Heart left ventricle (tissue), 16 donors: ENCODE data around the gene BRDT. TPM values are rescaled to one million over a fixed set of nuclear protein-coding genes. Genes with fewer than 3 reads are reported as not detected.

Experiments used
- ATAC-seq, 4 donors: fragments of 200-7000 bp; cut with Tn5 transposase; one replicate each; pipeline ENCODE4 v1.9.1; 2020 to 2022; ENCODE audit warnings: moderate library complexity in 4 of 4, mild to moderate bottlenecking in 3 of 4, moderate number of reproducible peaks in 1 of 4
- DNase-seq, 5 donors: peaks; one replicate each; pipeline ENCODE4 v3.0.0-alpha.2; 2020
- H3K27ac ChIP-seq, 12 donors: fragments of 200-600 bp; sonication (generic) in 4 of 12; one replicate each; pipeline versions ENCODE4 v1.5.0 to v1.8.0; 2016 to 2022; ENCODE audit warnings: mild to moderate bottlenecking in 2 of 12
- H3K27me3 ChIP-seq, 9 donors: fragments of 200-600 bp; sonication (generic) in 2 of 9; one replicate each; pipeline versions ENCODE4 v1.5.1 to v1.8.0; 2016 to 2022; ENCODE audit warnings: mild to moderate bottlenecking in 3 of 9
- H3K36me3 ChIP-seq, 9 donors: fragments of 200-600 bp; sonication (generic) in 2 of 9; one replicate each; pipeline versions ENCODE4 v1.5.0 to v1.8.0; 2018 to 2022; ENCODE audit warnings: mild to moderate bottlenecking in 2 of 9
- H3K4me1 ChIP-seq, 12 donors: fragments of 200-600 bp; sonication (generic) in 4 of 12; one replicate each; pipeline versions ENCODE4 v1.5.0 to v1.8.0; 2016 to 2022; ENCODE audit warnings: mild to moderate bottlenecking in 3 of 12
- H3K4me3 ChIP-seq, 12 donors: fragments of 200-600 bp; sonication (generic) in 4 of 12; one replicate each; pipeline versions ENCODE4 v1.5.0 to v1.8.0; 2017 to 2022; ENCODE audit warnings: mild to moderate bottlenecking in 9 of 12, moderate library complexity in 4 of 12
- H3K9me3 ChIP-seq, 12 donors: fragments of 200-600 bp; sonication (generic) in 4 of 12; one replicate each; pipeline versions ENCODE4 v1.5.0 to v1.8.0; 2016 to 2022; ENCODE audit warnings: mild to moderate bottlenecking in 1 of 12
- POLR2A ChIP-seq, 2 donors: fragments of 450-650 bp; IDR thresholded peaks; one replicate each; pipeline ENCODE4 v1.6.1; 2017; ENCODE audit warnings: antibody characterized with exemption in 2 of 2, mild to moderate bottlenecking in 2 of 2, moderate library complexity in 2 of 2
- WGBS, 4 donors: extraction: QIAGEN DNeasy Blood & Tissue Kit in 2 of 4; methylation state at CpG; one replicate each; pipeline versions ENCODE4 v1.1.5 to v1.1.7; 2013 to 2018; 5-methylcytosine and 5-hydroxymethylcytosine counted together
- intact Hi-C, 10 donors: fragments of 100-400 bp; cut with DNase I; formaldehyde crosslinking; loops; one replicate each; pipeline versions ENCODE4 v1.11.1 to v1.14.2; 2022
- polyA plus RNA-seq, 2 donors: library from polyadenylated mRNA; stranded (reverse); fragments of 200-250 nt; gene quantifications; one replicate each; pipeline ENCODE4 v1.2.3, GENCODE V29; 2013
- total RNA-seq, 9 donors: library from RNA; depleted of rRNA in 2 of 9; stranded (reverse); fragments of >200 nt in 2 of 9; fragmentation: NEBNext Ultra II Directional in 3 of 9; extraction: Animal tissue kit (Norgen Biotek cat#: 25700) in 3 of 9; gene quantifications; one replicate each; pipeline versions ENCODE4 v1.1.0 to v1.2.4, GENCODE V29; 2016 to 2023
- TF ChIP-seq, protein P1 (sequence below), 12 donors: fragments of 200-600 bp; sonication (generic) in 4 of 12; IDR thresholded peaks; one replicate each; pipeline versions ENCODE4 v1.5.0 to v1.8.0; 2018 to 2022; ENCODE audit warnings: antibody characterized with exemption in 12 of 12, mild to moderate bottlenecking in 5 of 12
- donor health status: ischemic (EF 13 %, LVEDD 7.1; RV severe dilation, severe dysfunction).
- donor health status: healthy with polysubstance abuse.
- donor health status: DM: no; HTN: yes; CAD: no.
- donor health status: DM: no; HTN: no; CAD: no.
- donor health status: ischemic (EF 25% LVEDD 6.9; RV normal size, moderate dysfunction).
- donor health status: ischemic (EF 25% LVEDD 5.7; RV mildly dilated, moderate dysfunction).
- donor health status: healthy.
- donor health status: DM: yes; HTN: yes; CAD: no.
- donor health status: ischemic (EF 35%, LVEDD 5.7; RV mildly dilated, moderate dysfunction).
- donor health status: nonischemic (EF 11% LVEDD 7.7; RV severe dilation, severe dysfunction).
- donor health status: DM: yes; HTN: yes; CAD: no.
- donor health status: PGD.
- donor health status: ischemic (EF 29% LVEDD 5.4; RV normal size, mild dysfunction).
- donor health status: nonischemic (EF 23%, LVEDD 6.1; RV moderate dilation, normal function).

BRDT gene
- total and polyA plus RNA-seq, 11 donors: not detected

DNA sequence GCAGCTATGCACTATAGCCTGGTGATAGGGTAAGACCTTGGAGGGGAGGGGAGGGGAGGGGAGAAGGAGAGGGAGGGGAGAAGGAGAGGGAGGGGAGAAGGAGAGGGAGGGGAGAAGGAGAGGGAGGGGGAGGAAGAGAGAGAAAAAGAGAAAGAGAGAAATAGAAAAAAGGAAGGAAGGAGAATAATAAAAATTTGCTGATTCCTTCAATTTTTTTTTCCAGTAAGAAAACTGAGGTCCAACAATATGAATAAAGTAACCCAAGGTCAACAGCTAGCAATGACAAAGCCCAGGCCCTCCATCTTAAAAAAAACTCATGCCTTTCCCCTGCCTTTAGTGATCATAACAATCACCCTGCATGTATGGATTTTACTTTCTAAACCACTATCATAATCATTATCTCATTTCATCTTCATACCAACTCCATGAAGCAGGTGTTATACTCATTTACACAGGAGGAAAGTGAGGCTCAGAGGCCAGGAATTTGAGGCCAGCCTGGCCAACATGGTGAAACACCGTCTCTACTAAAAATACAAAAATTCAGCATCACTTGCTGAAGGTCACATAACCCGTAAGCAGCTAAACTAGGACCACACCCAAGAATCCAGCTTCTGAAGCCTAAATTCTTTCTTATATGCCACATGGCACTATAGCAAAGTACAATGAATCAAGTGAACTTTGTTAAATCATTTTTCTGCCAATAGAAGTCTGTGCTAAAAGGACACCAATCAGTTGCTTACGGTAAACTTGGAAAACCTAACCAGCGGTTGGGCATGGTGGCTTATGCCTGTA lies 23.4 kb upstream of the BRDT start:
- no peak overlapping the region for H3K4me3 ChIP-seq
- H3K27ac ChIP-seq: no peak overlapping the region
- no peak for TF ChIP-seq POLR2A (IDR thresholded peaks at IDR 0.05)
- TF ChIP-seq, protein P1, sequence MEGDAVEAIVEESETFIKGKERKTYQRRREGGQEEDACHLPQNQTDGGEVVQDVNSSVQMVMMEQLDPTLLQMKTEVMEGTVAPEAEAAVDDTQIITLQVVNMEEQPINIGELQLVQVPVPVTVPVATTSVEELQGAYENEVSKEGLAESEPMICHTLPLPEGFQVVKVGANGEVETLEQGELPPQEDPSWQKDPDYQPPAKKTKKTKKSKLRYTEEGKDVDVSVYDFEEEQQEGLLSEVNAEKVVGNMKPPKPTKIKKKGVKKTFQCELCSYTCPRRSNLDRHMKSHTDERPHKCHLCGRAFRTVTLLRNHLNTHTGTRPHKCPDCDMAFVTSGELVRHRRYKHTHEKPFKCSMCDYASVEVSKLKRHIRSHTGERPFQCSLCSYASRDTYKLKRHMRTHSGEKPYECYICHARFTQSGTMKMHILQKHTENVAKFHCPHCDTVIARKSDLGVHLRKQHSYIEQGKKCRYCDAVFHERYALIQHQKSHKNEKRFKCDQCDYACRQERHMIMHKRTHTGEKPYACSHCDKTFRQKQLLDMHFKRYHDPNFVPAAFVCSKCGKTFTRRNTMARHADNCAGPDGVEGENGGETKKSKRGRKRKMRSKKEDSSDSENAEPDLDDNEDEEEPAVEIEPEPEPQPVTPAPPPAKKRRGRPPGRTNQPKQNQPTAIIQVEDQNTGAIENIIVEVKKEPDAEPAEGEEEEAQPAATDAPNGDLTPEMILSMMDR (IDR thresholded peaks at IDR 0.05): no peak
- 86 to 94% (median 90%) methylated on average over 4 of the region's 4 CpGs for WGBS, 4 donors
- intact Hi-C loops: loop anchor here (1.0 to 10.0 kb wide), 9 partner anchors 39 to 644 kb away; partner anchors contain the start of gene TGFBR3 (in 1 of the 10)
- DNase-seq (no peak), ATAC-seq (no peak)
- H3K9me3 ChIP-seq: no peaks in the 10 kb centered on the region
- no peaks in the 10 kb centered on the region for H3K27me3 ChIP-seq
- no peaks in the 10 kb centered on the region for H3K36me3 ChIP-seq
- H3K4me1 ChIP-seq: peaks cover 0 to 7% (median 0%) of the 10 kb centered on the region in 12 donors

DNA sequence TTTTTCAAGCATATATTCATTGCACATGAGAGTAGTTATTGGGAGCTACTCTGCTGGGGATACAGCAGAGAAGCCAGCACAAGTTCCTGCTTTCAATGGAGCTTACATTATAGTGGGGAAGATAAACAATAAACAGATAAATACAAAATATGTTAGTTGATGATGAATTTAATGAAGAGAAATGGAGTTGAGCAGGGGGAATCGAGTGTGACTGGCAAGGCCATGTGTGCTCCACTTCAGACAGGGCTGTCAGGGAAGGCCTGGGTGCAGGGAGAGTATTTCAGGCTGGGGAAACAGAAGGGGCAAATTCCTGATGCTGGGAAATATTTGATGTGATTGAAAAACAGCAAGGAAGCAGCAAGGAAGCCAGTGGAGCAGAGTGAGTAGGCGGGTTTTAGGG lies 21.2 kb upstream of the BRDT start:
- no peak for DNase-seq
- Histone ChIP-seq H3K36me3 (no peaks in the 10 kb centered on the region), H3K27ac (no peak overlapping the region), H3K9me3 (no peaks in the 10 kb centered on the region), H3K4me1 (peaks cover 0 to 7% (median 0%) of the 10 kb centered on the region in 12 donors), H3K4me3 (no peak overlapping the region), H3K27me3 (no peaks in the 10 kb centered on the region)
- TF ChIP-seq POLR2A (IDR thresholded peaks at IDR 0.05): no peak
- TF ChIP-seq, protein P1 (IDR thresholded peaks at IDR 0.05): no peak
- ATAC-seq: no peak
- intact Hi-C loops: loop anchor here in 9 of 10 donors (2.0 to 10.0 kb wide), 7 partner anchors 41 to 646 kb away; partner anchors contain the start of gene TGFBR3 (in 1 of the 9)
- WGBS, 4 donors: 65 to 96% (median 95%) methylated on average over 2 of the region's 2 CpGs

DNA sequence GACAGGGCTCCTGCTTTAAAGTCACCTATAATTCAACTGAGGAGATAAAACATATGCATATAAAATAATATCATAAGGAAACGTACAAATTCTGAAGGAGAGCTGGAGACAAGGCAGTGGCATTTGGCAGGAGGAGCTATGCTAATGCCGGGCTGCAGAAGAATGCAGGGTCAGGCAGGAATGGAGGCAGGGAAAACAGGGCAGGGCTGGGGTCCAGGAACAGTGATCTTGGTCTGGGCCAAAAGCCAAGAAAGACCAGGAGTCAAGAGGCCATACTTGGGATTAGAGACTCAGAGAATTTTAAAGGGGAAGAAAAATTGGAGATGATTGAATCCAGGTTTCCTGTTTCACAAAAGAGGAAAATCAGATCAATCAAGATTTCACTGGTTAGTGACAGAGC lies 20.0 kb upstream of the BRDT start:
- peak in 2 of 4 donors; percentile 30 to 58 for ATAC-seq
- Histone ChIP-seq H3K4me3 (no peak overlapping the region), H3K27ac (no peak overlapping the region), H3K36me3 (no peaks in the 10 kb centered on the region), H3K4me1 (peaks cover 0 to 7% (median 0%) of the 10 kb centered on the region in 12 donors), H3K9me3 (no peaks in the 10 kb centered on the region), H3K27me3 (no peaks in the 10 kb centered on the region)
- WGBS, 4 donors: 4 to 22% (median 17%) methylated on average over 2 of the region's 2 CpGs
- no peak for DNase-seq
- TF ChIP-seq, protein P1 (IDR thresholded peaks at IDR 0.05): no peak
- no peak for TF ChIP-seq POLR2A (IDR thresholded peaks at IDR 0.05)
- intact Hi-C loops: loop anchor here in 9 of 10 donors (2.0 to 10.0 kb wide), 7 partner anchors 42 to 647 kb away; partner anchors contain the start of gene TGFBR3 (in 1 of the 9)

DNA sequence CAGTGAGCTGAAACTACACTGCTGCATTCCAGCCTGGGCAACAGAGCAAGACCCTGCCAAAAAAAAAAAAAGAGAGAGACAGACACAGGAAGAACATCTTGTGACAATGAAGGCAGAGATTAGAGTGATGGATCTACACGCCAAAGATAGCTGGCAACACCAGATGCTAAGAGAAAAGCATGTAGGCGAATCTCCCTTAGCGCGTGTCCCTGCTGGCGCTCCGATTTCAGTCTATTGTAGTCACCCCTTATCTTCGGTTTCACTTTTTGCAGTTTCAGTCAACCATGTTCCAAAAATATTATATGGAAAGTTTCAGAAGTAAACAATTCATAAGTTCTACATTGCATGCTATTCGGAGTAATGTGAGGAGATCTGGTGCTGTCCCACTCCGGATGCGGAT lies 11.6 kb upstream of the BRDT start:
- intact Hi-C loops: loop anchor here in 1 of 10 donors (5.0 kb wide), 1 partner anchor 350 kb away; no protein-coding TSS in a partner anchor
- H3K4me3 ChIP-seq: no peak overlapping the region
- H3K27ac ChIP-seq: no peak overlapping the region
- no peaks in the 10 kb centered on the region for H3K36me3 ChIP-seq
- no peak for TF ChIP-seq POLR2A (IDR thresholded peaks at IDR 0.05)
- TF ChIP-seq, protein P1 (IDR thresholded peaks at IDR 0.05): no peak
- peaks cover 0 to 12% (median 0%) of the 10 kb centered on the region in 12 donors for H3K9me3 ChIP-seq
- H3K27me3 ChIP-seq: no peaks in the 10 kb centered on the region
- 93 to 95% (median 95%) methylated on average over 10 of the region's 10 CpGs for WGBS, 4 donors
- DNase-seq: no peak
- ATAC-seq: no peak
- H3K4me1 ChIP-seq: no peaks in the 10 kb centered on the region
